GM12891 (cell line): ENCODE data around the gene ZSCAN5C.

Experiments used
- POLR2A ChIP-seq: IDR thresholded peaks from 2 replicates; pipeline ENCODE4 v1.6.1; 2011; ENCODE audit warnings: low read depth, low read length, control low read depth
- POLR2AphosphoS5 ChIP-seq: IDR thresholded peaks from 2 replicates; pipeline ENCODE4 v1.6.1; 2011; ENCODE audit warnings: low read depth, low read length, control low read depth
- TAF1 ChIP-seq: IDR thresholded peaks from 2 replicates; pipeline ENCODE4 v1.6.1; 2011; ENCODE audit warnings: low read depth, low read length, control low read depth

DNA sequence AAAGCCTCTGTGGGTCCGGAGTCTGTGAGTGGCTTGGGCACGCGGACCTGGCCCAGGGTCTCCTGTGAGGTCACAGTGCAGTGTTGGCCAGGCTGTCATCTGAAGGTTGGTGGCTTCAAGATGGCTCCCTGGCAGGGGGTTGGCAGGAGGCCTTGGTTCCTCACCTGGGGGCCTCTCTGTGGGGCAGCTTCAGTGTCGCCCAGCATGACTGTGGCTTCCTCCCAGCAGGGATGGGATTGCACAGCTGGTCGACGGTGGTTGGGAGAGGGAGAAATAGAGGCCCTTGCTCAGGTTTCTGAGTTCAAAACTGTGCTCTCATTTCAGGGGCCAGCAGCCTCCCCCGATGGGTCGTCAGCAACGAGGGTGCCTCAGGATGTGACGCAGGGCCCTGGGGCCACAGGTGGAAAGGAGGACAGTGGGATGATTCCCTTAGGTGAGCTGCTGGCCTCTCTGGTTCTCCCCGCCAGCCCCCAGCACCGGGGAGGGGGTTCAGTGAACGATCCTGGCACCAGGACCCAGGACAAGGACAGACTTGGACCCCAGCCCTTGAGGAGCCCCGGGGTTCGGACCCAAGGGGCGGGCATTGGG is 43.8 kb upstream of the ZSCAN5C start:
- TF ChIP-seq TAF1 = no peak
- no peak for TF ChIP-seq POLR2AphosphoS5
- TF ChIP-seq POLR2A = no peak
